Embryonic facial prominence (tissue), 1 donor: Measurements from ENCODE around the gene NMNAT2.

Experiments
- DNase-seq: peaks from one replicate; pipeline ENCODE4 v3.0.0-alpha.2; 2016; ENCODE audit errors: extremely low spot score

NMNAT2 gene

GRCh38 chr1:183315991-183316758 is 102.0 kb downstream of the NMNAT2 start:
- no peak for DNase-seq

DNA sequence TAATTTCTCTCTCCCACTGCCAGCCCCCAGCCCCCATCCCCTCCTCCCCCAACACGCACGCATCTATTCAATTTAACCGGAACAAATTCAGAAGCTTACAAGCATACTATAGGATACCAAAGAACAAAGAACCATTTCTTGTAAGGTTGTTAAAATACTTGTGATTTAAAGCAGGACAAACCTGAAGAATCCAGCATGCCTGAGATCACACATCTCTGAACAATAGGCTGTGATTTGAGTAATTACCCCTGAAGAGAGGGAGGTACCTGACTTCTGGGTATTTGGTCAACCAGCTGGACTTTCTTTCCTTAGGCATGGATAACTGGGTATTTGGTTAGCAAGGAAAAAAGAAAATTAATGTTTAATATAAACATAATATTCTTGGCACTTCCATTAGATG is 105.1 kb downstream of the NMNAT2 start:
- no peak for DNase-seq

DNA sequence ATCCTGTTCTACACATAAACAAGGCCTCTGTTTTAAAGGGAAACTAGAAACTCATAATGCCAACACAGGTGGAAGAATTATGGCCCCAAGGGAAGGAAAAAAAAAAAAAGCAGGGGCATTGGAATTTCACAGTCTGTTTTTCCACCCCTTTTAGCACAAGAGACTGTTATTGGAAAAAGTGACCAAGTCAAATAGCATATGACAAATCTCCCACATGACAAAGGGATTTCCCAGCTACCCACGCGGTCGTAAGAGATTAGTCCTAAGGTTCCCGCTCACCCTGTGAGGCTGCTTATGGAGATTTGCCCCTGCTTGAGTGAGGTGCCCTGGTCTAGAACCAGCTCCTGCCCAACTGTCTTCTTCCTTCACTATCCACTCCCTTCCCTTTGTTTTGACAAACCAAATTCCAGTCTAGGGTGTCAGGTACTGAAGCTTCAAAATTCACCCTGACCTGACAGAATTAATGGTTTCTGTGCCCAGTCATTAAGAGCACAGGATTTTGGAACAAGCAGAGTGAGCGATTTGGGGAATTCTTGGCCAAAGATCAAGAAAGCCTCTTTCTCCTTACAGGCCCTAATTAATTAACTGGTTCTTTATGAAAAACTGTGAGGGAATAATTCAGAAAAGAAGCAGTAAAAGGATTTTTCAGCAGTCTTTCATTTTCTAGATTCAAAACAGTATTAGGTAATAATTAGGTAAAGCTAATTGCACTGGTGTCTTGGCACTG is 107.3 kb downstream of the NMNAT2 start:
- no peak for DNase-seq

DNA sequence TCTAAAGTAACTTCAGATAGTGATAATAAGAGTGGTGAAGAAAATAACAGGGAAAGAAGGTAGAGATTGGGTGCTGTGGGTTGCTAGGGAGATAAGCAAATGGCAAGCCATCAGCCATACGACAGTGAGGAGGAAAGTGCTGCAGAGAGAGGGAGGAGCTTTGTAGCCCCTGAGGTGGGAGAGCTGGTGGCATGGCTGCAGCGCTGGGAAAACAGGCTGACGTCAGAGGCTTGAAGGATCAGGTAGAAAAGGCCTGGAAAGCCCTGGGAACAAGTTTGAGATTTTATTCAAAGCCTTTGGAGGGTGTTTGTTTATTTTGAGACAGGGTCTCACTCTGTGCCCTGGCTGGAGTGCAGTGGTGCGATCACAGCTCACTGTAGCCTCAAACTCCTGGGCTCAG is 109.5 kb downstream of the NMNAT2 start:
- no peak for DNase-seq

- DNase-seq: no peak
These were observed 111.7 kb downstream of the NMNAT2 start for GRCh38 chr1:183306317-183307042.

- no peak for DNase-seq
These were observed 113.6 kb downstream of the NMNAT2 start for GRCh38 chr1:183304440-183305107.

DNA sequence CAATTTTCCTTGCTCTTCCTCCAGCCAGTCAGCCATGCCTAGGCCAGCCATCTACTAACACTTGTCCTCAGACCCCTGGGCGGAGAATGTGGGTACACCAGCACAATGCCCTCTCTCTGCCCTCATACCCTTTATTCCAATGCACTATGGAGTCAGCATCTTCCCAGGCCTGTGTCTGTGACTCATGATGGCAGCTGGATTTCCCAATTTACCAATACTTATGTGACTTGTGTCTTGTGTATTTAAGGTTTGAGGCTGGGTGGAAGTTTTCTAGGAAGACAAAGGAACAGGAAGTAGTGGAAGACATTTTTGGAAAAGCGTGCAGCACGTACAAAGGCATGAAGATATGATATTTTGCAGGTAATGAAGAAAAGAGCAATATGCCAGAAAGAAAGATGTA is 114.3 kb downstream of the NMNAT2 start:
- DNase-seq: no peak

GRCh38 chr1:183303323-183303645 is 114.9 kb downstream of the NMNAT2 start:
- DNase-seq: no peak

DNA sequence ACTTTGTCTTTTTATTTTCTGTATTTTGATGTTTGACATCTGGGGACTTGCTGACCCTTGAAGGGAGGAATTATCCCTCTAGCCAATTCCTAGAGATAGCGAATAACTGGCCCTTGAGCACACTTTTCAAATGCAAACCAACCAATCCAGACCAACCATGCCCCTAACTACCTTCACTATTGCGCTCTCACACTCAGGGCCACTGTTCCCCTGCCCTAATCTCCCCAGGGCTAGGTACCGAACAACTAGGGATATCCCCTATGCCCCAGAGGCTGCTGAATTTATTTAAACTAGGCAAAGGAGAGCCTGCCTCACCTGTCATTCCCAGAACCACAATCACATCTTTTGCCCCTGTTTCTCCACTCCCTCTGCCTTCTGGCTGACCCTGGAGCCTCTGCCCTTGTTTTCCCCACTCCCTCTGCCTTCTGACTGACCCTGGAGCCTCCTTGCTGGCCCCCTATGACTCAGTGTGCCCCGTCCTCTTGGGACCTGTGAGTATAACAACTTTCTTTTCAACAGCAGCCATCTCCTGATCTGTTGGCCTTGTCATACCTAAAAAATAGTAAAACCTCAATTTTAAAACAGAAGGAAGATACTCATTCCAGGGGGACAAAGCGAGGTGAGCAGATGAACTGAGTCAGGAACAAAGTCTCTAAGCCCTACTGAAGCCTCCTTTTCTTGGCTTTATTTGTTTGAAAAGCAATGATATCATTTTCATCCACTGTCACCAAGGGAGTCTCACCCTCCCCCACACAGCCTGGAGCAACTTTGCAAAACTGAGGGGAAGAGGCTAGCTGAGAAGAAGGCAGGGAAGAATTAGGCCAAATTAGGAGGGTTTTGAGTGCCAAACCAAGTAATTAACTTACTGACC is 115.5 kb downstream of the NMNAT2 start:
- no peak for DNase-seq

DNA sequence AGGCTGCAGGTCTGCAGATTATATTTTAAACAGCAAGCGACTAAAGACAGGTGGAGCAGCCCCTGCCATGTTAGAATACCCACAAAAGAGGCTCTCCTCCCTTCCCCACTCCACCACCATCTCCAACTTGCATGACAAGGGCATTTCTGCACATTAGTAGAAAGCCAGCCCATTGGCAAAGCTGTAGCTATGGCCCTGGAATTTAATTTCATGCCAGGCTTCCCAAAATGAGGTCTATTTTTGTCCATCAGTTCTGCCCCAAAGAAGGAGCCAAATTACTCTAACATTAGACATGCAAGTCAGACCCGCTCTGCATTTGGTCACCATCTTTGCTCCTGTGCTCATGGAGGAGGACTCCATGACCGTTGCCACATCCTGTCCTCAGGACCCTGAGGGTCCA is 116.9 kb downstream of the NMNAT2 start:
- no peak for DNase-seq

DNA sequence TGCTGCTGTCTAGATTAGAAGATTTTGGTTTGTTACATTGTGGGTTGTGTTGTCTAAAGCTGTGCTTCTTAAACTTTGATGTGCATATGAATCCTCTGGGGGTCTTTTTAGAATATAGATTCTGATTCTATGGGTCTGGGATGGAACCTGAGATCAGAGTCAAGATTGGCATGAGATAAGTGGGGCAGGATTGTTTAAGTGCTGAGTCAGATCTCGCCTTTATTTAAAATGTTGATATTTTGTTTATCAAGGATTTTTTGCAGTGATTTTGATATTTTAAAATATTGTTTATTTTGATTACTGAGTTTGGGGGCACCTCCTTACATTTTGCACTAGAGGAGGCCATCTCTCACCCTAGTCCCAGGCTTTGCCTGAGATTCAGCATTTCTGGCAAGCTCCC is 117.4 kb downstream of the NMNAT2 start:
- DNase-seq: no peak

GRCh38 chr1:183300395-183300794 is 117.8 kb downstream of the NMNAT2 start:
- no peak for DNase-seq

- DNase-seq: no peak
These were observed 121.4 kb downstream of the NMNAT2 start for GRCh38 chr1:183296782-183297181.

GRCh38 chr1:183295521-183295920 is 122.7 kb downstream of the NMNAT2 start:
- DNase-seq: no peak

DNA sequence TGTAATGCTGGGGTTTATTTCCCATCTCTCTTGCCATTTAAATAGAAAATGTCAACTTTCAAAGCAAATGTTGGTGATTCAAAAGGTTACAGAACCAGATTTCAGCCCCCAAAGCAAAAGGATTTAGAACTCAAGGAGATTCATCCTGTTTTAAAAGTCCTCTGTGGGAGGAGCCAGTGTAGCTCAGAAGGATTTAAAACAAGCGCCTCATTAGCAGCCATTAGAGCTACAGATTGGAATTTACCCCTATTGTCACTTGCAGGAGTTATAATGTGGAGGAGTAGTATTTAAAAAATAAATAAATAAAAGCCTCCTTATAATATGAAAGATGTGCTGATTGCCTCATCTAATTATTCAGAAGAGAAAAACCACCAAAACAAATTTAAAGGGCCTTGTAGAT is 124.3 kb downstream of the NMNAT2 start:
- DNase-seq: no peak

DNA sequence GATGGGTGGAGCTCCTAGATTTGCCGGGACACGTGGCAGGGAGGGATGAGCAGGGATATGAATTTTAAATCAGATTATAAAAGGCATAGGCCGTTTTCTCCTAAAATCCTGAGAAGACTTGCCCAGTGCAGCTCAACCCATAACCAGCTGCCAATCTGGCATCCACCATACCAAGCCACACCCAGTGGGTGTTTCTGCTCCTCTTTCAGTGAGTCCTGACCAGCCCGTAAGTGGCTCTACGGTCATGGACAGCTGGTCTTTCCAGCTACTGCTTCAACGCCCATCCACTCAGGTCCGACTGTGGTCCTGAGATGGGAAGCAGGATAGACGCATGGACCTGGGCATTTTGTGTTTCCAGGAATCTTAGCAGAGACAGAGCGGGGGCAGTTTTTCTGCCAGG is 124.9 kb downstream of the NMNAT2 start:
- DNase-seq: no peak

DNA sequence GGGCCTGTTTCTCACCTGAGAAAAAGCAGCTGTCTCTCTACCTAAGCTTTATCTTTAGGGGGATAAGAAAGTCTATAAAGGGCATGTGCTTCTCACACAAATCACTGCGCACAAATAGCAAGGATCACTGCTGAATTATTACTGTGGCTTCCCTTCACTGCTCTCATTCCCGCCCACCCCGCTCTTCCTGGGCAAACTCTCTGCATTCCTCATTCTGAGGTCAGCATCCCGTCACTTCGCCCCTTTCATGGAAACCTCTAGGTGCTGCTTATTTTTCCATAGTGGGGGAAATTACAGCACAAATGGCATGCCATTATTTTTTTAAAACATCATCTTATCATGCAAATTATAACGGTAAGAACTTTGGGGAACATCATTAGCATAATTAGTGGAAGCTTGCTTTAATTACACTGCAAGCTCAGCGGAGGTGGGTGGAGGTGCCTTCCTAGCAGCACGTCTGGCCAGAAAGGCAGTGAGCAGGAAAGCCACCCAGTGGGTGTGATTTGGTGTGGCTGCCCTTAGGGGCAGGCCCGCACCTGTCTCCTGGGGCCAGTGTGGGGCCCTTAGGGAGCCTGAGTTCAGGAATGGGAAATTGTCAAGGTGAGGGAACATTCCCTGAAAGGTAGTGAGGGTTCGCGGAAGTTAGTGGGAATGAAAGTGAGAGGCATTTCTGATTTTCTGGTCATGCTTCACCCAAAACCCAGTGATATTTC is 126.2 kb downstream of the NMNAT2 start:
- no peak for DNase-seq

GRCh38 chr1:183291216-183291762 is 126.9 kb downstream of the NMNAT2 start:
- DNase-seq: no peak

GRCh38 chr1:183290628-183291027 is 127.6 kb downstream of the NMNAT2 start:
- no peak for DNase-seq

DNA sequence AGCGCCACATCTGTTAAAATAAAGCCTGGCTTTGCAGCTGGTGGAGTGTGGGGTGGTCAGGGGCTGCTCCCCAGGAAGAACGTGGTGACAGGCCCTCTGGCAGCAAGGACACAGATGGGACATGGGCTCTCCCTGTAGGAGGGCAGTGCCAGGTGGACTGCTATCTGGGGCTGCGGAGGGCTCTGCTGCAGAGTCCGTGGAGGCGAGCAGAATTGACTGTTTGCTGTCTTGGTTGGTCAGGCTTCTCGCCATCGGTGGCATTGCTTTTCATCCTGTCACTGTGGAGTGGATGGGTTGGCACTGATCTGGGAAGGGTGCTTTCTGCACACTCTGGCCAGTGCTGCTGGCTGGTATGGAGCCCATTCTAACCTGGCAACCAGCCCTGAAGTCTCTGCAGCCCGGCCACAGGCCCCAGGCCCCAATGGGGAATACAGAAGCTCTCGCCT is 129.1 kb downstream of the NMNAT2 start:
- no peak for DNase-seq
